Posterior cingulate gyrus (tissue), 11 donors: ENCODE measurements around the gene CHST11.
A peak's percentile ranks its signal among the peaks of the same experiment; 100 is the strongest.

ENCODE experiments used
- DNase-seq, 10 donors: peaks; one replicate each; pipeline versions ENCODE4 v3.0.0 to v3.0.0-alpha.2; 2020 to 2021; ENCODE audit warnings: mixed read lengths in 3 of 10
- intact Hi-C: fragments of 100-400 bp; cut with DNase I; formaldehyde crosslinking; loops from one replicate; pipeline ENCODE4 v1.15.1; 2023

The CHST11 gene

GRCh38 chr12:104722601-104723534 lies 266.1 kb downstream of the CHST11 start:
- peak in 1 of 10 donors; percentile 44 for DNase-seq
- intact Hi-C loops = no loop called here

GRCh38 chr12:104723895-104724294 lies 267.1 kb downstream of the CHST11 start:
- DNase-seq = no peak
- intact Hi-C loops = no loop called here

- intact Hi-C loops = no loop called here
- DNase-seq = peak in 1 of 10 donors; percentile 5
These were observed 268.3 kb downstream of the CHST11 start for GRCh38 chr12:104724992-104725585.

GRCh38 chr12:104725610-104726009 lies 268.9 kb downstream of the CHST11 start:
- intact Hi-C loops = no loop called here
- DNase-seq = peak in 1 of 10 donors; percentile 19

- intact Hi-C loops = no loop called here
- peak in 1 of 10 donors; percentile 28 for DNase-seq
These were observed 271.1 kb downstream of the CHST11 start for GRCh38 chr12:104727726-104728465.

- intact Hi-C loops = no loop called here
- peak in 1 of 10 donors; percentile 4 for DNase-seq
These were observed 272.3 kb downstream of the CHST11 start for GRCh38 chr12:104729091-104729490.

- peak in 1 of 10 donors; percentile 56 for DNase-seq
- intact Hi-C loops = no loop called here
These were observed 273.1 kb downstream of the CHST11 start for GRCh38 chr12:104729610-104730446.

GRCh38 chr12:104730763-104731162 lies 274.0 kb downstream of the CHST11 start:
- intact Hi-C loops = no loop called here

GRCh38 chr12:104733717-104734175 lies 277.0 kb downstream of the CHST11 start:
- peak in 1 of 10 donors; percentile 81 for DNase-seq
- intact Hi-C loops = no loop called here

More at GRCh38 chr12:104730763-104731162, 274.0 kb downstream of the CHST11 start:
- peak in 1 of 10 donors; percentile 76 for DNase-seq

- no peak for DNase-seq
- intact Hi-C loops = no loop called here
These were observed 277.9 kb downstream of the CHST11 start for GRCh38 chr12:104734541-104735095.

GRCh38 chr12:104735801-104736200 lies 279.1 kb downstream of the CHST11 start:
- no peak for DNase-seq
- intact Hi-C loops = no loop called here

GRCh38 chr12:104736307-104736706 lies 279.6 kb downstream of the CHST11 start:
- no peak for DNase-seq
- intact Hi-C loops = no loop called here

GRCh38 chr12:104737113-104737512 lies 280.4 kb downstream of the CHST11 start:
- intact Hi-C loops = no loop called here

GRCh38 chr12:104737791-104738301 lies 281.1 kb downstream of the CHST11 start:
- peak in 1 of 10 donors; percentile 73 for DNase-seq
- intact Hi-C loops = no loop called here

More at GRCh38 chr12:104737113-104737512, 280.4 kb downstream of the CHST11 start:
- DNase-seq = peak in 1 of 10 donors; percentile 45

- intact Hi-C loops = no loop called here
- DNase-seq = no peak
These were observed 281.6 kb downstream of the CHST11 start for GRCh38 chr12:104738331-104738730.

GRCh38 chr12:104738776-104739642 lies 282.3 kb downstream of the CHST11 start:
- intact Hi-C loops = no loop called here
- DNase-seq = peak in 2 of 10 donors; percentile 76 to 80

- peak in 1 of 10 donors; percentile 56 for DNase-seq
- intact Hi-C loops = no loop called here
These were observed 283.9 kb downstream of the CHST11 start for GRCh38 chr12:104740668-104741067.

- DNase-seq = peak in 1 of 10 donors; percentile 74
- intact Hi-C loops = no loop called here
These were observed 284.3 kb downstream of the CHST11 start for GRCh38 chr12:104741077-104741476.
